Stomach (tissue), 9 donors: ENCODE measurements around the gene HRH1. TPM values are rescaled to one million over a fixed set of nuclear protein-coding genes. Genes with fewer than 3 reads are reported as not detected.

Experiments
- DNase-seq, 2 donors: peaks; one replicate each; pipeline versions ENCODE4 v3.0.0 to v3.0.0-alpha.2; 2013 to 2019
- H3K27ac ChIP-seq, 5 donors: fragments of 200-600 bp in 4 of 5; sonication (generic) in 4 of 5; one replicate each; pipeline ENCODE4 v1.5.1; 2013 to 2019; ENCODE audit warnings: mild to moderate bottlenecking in 1 of 5, moderate library complexity in 1 of 5
- H3K27me3 ChIP-seq, 3 donors: fragments of 200-600 bp; sonication (generic); one replicate each; pipeline ENCODE4 v1.5.1; 2017 to 2019; ENCODE audit warnings: mixed run types in 1 of 3
- H3K36me3 ChIP-seq, 4 donors: fragments of 200-600 bp; sonication (generic); 1 replicate in 3 of 4; 2 replicates in 1 of 4; pipeline ENCODE4 v1.5.1; 2016 to 2019
- H3K4me1 ChIP-seq, 4 donors: fragments of 200-600 bp; sonication (generic); one replicate each; pipeline ENCODE4 v1.5.1; 2016 to 2019
- H3K4me3 ChIP-seq, 4 donors: fragments of 200-600 bp; sonication (generic) in 3 of 4; one replicate each; pipeline ENCODE4 v1.5.1; 2016 to 2019; ENCODE audit warnings: mild to moderate bottlenecking in 1 of 4
- H3K9me3 ChIP-seq, 4 donors: fragments of 200-600 bp; sonication (generic); one replicate each; pipeline ENCODE4 v1.5.1; 2016 to 2019
- EP300 ChIP-seq: sonication (generic); formaldehyde crosslinking; IDR thresholded peaks from one replicate; pipeline ENCODE4 v1.6.1; 2017; ENCODE audit warnings: antibody characterized with exemption
- POLR2A ChIP-seq, 4 donors: fragments of 450-650 bp; IDR thresholded peaks; one replicate each; pipeline ENCODE4 v1.6.1; 2016; ENCODE audit warnings: antibody characterized with exemption in 4 of 4, control low read depth in 2 of 4, mild to moderate bottlenecking in 1 of 4, moderate library complexity in 1 of 4
- POLR2AphosphoS5 ChIP-seq, 3 donors: sonication (generic); formaldehyde crosslinking; IDR thresholded peaks; one replicate each; pipeline ENCODE4 v1.6.1; 2016; ENCODE audit warnings: antibody characterized with exemption in 3 of 3
- WGBS, 5 donors: extraction: QIAGEN DNeasy Blood & Tissue Kit in 3 of 5; methylation state at CpG; one replicate each; pipeline versions ENCODE4 v1.1.5 to v1.1.7; 2013 to 2018; 5-methylcytosine and 5-hydroxymethylcytosine counted together
- intact Hi-C: fragments of 100-400 bp; cut with DNase I; formaldehyde crosslinking; loops from one replicate; pipeline ENCODE4 v1.15.1; 2023; ENCODE audit warnings: low total_unique reads
- polyA plus RNA-seq, 3 donors: library from polyadenylated mRNA; stranded (reverse); fragments of 200-250 nt; gene quantifications; one replicate each; pipeline ENCODE4 v1.2.3, GENCODE V29; 2013
- total RNA-seq, 5 donors: library from RNA; depleted of rRNA; stranded (reverse); fragments of >200 nt; gene quantifications; one replicate each; pipeline versions ENCODE4 v1.1.0 to v1.2.3, GENCODE V29; 2014 to 2016
- TF ChIP-seq, protein P1 (sequence below), 7 experiments: fragments of 450-650 bp in 4 of 7; fragments of 200-600 bp in 3 of 7; sonication (generic) in 3 of 7; IDR thresholded peaks; one replicate each; pipeline ENCODE4 v1.5.1; 2016 to 2019; ENCODE audit warnings: antibody characterized with exemption in 7 of 7, control low read depth in 2 of 7, mild to moderate bottlenecking in 1 of 7
- donor health status: healthy with polysubstance abuse.
- donor health status: Bipolar disorder and iron deficiency.
- donor health status: healthy.

Gene HRH1
- total and polyA plus RNA-seq, 8 donors, result under 0.01 to 5.0 (median 0.37) TPM; not detected in 1

DNA sequence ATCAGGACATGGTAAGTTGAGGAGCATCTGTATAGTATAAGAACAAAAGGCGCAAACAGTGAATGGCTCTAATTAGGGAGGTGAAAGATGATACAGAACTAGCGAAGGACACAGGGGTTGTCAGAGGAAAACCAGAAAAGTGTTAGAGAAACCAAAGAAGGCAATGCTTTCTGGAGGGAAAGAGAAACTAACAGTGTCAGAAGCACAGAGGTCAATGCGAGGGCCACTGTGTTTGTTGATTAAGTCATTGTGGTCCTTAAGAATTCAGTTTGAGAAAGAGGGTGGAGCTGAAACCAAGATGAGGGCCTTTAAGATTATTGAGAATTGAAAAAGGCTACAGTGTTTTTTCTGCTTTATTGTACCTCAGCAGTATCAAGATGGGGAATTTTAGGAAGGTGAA lies 146.7 kb downstream of the HRH1 start:
- H3K4me3 ChIP-seq, result no peak overlapping the region
- intact Hi-C loops, result no loop called here
- DNase-seq, result peak in 1 of 2 donors; percentile 32
- WGBS, 5 donors, result 77 to 87% (median 83%) methylated on average over 3 of the region's 3 CpGs
- no peak for TF ChIP-seq POLR2A (IDR thresholded peaks at IDR 0.05)
- TF ChIP-seq POLR2AphosphoS5 (IDR thresholded peaks at IDR 0.05), result no peak
- TF ChIP-seq, protein P1, sequence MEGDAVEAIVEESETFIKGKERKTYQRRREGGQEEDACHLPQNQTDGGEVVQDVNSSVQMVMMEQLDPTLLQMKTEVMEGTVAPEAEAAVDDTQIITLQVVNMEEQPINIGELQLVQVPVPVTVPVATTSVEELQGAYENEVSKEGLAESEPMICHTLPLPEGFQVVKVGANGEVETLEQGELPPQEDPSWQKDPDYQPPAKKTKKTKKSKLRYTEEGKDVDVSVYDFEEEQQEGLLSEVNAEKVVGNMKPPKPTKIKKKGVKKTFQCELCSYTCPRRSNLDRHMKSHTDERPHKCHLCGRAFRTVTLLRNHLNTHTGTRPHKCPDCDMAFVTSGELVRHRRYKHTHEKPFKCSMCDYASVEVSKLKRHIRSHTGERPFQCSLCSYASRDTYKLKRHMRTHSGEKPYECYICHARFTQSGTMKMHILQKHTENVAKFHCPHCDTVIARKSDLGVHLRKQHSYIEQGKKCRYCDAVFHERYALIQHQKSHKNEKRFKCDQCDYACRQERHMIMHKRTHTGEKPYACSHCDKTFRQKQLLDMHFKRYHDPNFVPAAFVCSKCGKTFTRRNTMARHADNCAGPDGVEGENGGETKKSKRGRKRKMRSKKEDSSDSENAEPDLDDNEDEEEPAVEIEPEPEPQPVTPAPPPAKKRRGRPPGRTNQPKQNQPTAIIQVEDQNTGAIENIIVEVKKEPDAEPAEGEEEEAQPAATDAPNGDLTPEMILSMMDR (IDR thresholded peaks at IDR 0.05), result no peak
- no peak for TF ChIP-seq EP300
- H3K27ac ChIP-seq, result no peak overlapping the region
- H3K36me3 ChIP-seq, result peaks cover 12 to 78% (median 72%) of the 10 kb centered on the region in 4 donors
- no peaks in the 10 kb centered on the region for H3K27me3 ChIP-seq
- H3K4me1 ChIP-seq, result no peaks in the 10 kb centered on the region
- H3K9me3 ChIP-seq, result no peaks in the 10 kb centered on the region

DNA sequence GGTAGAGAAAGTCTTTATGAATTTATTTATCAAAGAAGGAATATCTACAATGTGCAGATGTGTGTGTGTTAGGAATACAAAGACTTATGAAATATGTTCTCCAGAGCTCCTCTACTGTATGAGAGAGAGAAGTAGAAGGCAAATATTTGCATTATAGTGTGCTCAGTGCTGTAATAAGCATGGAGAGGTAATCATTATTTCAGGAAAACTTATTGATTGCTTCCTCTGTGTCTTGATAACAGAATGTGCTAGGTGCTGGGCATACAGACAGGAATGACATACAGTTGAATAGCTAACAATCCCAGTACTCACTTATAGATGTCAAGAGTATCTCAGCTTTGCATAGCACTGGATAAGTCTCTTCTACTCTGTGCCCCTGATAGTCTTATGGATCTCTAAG lies 148.2 kb downstream of the HRH1 start:
- H3K4me1 ChIP-seq, result no peaks in the 10 kb centered on the region
- intact Hi-C loops, result no loop called here
- H3K9me3 ChIP-seq, result no peaks in the 10 kb centered on the region
- H3K27ac ChIP-seq, result no peak overlapping the region
- no peaks in the 10 kb centered on the region for H3K27me3 ChIP-seq
- no peak overlapping the region for H3K4me3 ChIP-seq
- TF ChIP-seq, protein P1 (IDR thresholded peaks at IDR 0.05), result no peak
- TF ChIP-seq POLR2A (IDR thresholded peaks at IDR 0.05), result no peak
- TF ChIP-seq EP300, result no peak
- TF ChIP-seq POLR2AphosphoS5 (IDR thresholded peaks at IDR 0.05), result no peak
- peaks cover 20 to 92% (median 83%) of the 10 kb centered on the region in 4 donors for H3K36me3 ChIP-seq
- DNase-seq, result no peak

DNA sequence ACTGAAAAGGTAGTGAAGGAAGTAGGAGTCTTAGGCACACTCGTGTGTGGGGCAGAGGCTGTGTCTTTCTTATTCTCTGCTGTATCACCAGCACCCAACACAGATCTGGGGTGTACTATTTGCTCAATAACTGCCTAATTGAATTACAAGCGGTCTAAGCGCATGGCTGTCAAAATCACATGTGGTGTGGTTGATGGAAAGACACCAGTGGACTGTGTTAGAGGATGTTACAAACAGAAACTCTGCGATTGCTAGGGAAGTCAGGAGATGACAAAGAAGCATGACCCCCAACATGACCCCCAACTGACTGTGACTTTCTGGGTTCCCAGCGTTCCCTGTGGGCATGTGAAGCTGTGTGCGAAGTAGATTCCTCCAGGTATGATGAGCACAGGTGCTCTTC lies 149.9 kb downstream of the HRH1 start:
- no peaks in the 10 kb centered on the region for H3K4me1 ChIP-seq
- no peak overlapping the region for H3K27ac ChIP-seq
- TF ChIP-seq POLR2A (IDR thresholded peaks at IDR 0.05) (no peak), EP300 (no peak), POLR2AphosphoS5 (IDR thresholded peaks at IDR 0.05) (no peak)
- TF ChIP-seq, protein P1 (IDR thresholded peaks at IDR 0.05), result no peak
- H3K4me3 ChIP-seq, result no peak overlapping the region
- no peaks in the 10 kb centered on the region for H3K27me3 ChIP-seq
- H3K36me3 ChIP-seq, result peaks cover 37 to 92% (median 83%) of the 10 kb centered on the region in 4 donors
- H3K9me3 ChIP-seq, result no peaks in the 10 kb centered on the region
- WGBS, 5 donors, result 92 to 95% (median 93%) methylated on average over 5 to 6 of the region's 6 CpGs
- intact Hi-C loops, result no loop called here
- DNase-seq, result no peak

DNA sequence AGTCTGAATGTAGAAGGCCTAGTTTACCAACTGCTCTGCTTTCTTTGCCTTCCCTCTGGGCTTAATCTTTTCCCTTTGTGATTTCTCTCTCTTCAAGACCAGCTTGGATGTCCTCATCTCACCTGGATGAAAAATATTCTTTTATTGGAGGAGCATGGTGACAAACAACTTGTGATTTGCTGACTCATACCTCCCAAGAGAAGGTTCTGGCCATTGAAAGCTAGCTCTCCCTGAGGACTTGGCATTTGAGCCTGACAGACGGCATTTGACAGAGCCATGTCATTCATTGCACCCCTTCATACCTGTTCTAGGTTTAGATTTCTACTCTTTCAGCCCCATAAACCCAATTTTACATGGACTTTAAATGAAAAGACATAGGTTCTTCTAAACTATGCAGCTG lies 151.2 kb downstream of the HRH1 start:
- no peak overlapping the region for H3K4me3 ChIP-seq
- H3K27ac ChIP-seq, result peak overlapping the region in 1 of 5 donors; percentile 17
- TF ChIP-seq POLR2AphosphoS5 (IDR thresholded peaks at IDR 0.05) (no peak), POLR2A (IDR thresholded peaks at IDR 0.05) (no peak)
- DNase-seq, result no peak
- no peaks in the 10 kb centered on the region for H3K9me3 ChIP-seq
- H3K4me1 ChIP-seq, result no peaks in the 10 kb centered on the region
- peaks cover 35 to 92% (median 83%) of the 10 kb centered on the region in 4 donors for H3K36me3 ChIP-seq
- no peaks in the 10 kb centered on the region for H3K27me3 ChIP-seq
- WGBS, 5 donors, result 85 to 96% (median 86%) methylated on average over 1 of the region's 1 CpG
- intact Hi-C loops, result no loop called here

DNA sequence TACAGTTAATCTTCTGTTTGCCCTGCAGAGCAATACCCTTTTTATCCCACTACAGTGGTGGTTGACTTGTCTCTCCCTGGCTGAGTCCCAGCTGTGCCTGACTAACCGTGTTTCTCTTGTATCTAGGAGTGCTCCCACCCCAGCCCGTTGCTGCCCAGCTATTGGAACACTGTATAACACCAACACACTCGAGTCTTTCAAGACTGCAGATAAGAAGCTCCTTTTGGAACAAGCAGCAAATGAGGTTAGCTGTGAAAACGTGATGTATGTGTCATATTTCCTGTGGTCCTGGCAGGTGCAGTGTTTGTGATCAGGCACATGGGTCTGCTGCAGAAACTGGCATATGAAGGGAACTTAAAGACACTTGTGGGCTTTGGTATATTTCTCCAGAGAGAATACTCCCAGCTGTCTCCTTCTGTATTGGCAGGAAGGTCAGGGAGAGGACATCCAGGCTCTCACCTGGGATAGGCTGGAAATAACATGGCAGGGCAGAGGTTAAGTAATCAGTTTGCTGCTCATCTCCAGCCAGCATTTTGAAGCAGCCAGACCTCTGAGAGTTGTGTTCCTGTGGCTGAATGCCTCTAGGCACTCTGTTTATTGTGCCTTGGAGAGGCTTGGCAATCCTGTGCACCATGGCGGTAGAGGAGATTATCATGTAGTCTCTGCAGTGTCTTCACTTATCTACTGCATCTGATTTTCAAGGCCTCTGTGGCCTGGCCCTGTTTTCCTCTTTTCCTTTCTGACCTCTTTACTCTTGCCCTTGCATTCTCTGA lies 152.7 kb downstream of the HRH1 start:
- Histone ChIP-seq H3K4me1 (no peaks in the 10 kb centered on the region), H3K4me3 (no peak overlapping the region), H3K27ac (peak overlapping the region in 3 of 5 donors; percentile 7 to 33 (median 23)), H3K9me3 (no peaks in the 10 kb centered on the region), H3K27me3 (no peaks in the 10 kb centered on the region), H3K36me3 (peaks cover 42 to 94% (median 84%) of the 10 kb centered on the region in 4 donors)
- no peak for DNase-seq
- TF ChIP-seq, protein P1 (IDR thresholded peaks at IDR 0.05), result no peak
- no peak for TF ChIP-seq POLR2AphosphoS5 (IDR thresholded peaks at IDR 0.05)
- intact Hi-C loops, result no loop called here
- 44 to 65% (median 57%) methylated on average over 5 of the region's 5 CpGs for WGBS, 5 donors
